Smooth muscle cell (in vitro differentiated cells): ENCODE measurements around the gene TRAF6. TPM values are rescaled to one million over a fixed set of nuclear protein-coding genes. Genes with fewer than 3 reads are reported as not detected.

Experiments used
- DNase-seq: peaks from one replicate; lab custom pipeline; 2025; ENCODE audit not compliant: unreplicated experiment; lab: John Stamatoyannopoulos, UW
- H2AFZ ChIP-seq: fragments of 200-600 bp; sonication (generic); 2 replicates; pipeline ENCODE4 v1.6.0; 2016; ENCODE audit warnings: antibody characterized with exemption, low read depth, mild to moderate bottlenecking
- H3F3A ChIP-seq: fragments of 200-600 bp; sonication (generic); 2 replicates; pipeline ENCODE4 v1.6.0; 2017; ENCODE audit warnings: antibody characterized with exemption, low read depth
- H3K27ac ChIP-seq: fragments of 200-600 bp; sonication (generic); 2 replicates; pipeline ENCODE4 v1.5.1; 2016; ENCODE audit warnings: low read depth, mild to moderate bottlenecking
- H3K27me3 ChIP-seq: fragments of 200-600 bp; sonication (generic); 2 replicates; pipeline ENCODE4 v1.6.1; 2016; ENCODE audit warnings: low read depth, mild to moderate bottlenecking
- H3K36me3 ChIP-seq: fragments of 200-600 bp; sonication (generic); 2 replicates; pipeline ENCODE4 v1.5.1; 2016; ENCODE audit warnings: low read depth
- H3K4me1 ChIP-seq: fragments of 200-600 bp; sonication (generic); 2 replicates; pipeline ENCODE4 v1.5.1; 2016; ENCODE audit warnings: low read depth
- H3K4me2 ChIP-seq: fragments of 200-600 bp; sonication (generic); 2 replicates; pipeline ENCODE4 v1.6.0; 2016; ENCODE audit warnings: mild to moderate bottlenecking
- H3K4me3 ChIP-seq: fragments of 200-600 bp; sonication (generic); 2 replicates; pipeline ENCODE4 v1.5.1; 2016; ENCODE audit warnings: mild to moderate bottlenecking
- H3K79me2 ChIP-seq: fragments of 200-600 bp; sonication (generic); 2 replicates; pipeline ENCODE4 v1.6.0; 2016; ENCODE audit warnings: low read depth, mild to moderate bottlenecking
- H3K9ac ChIP-seq: fragments of 200-600 bp; sonication (generic); 2 replicates; pipeline ENCODE4 v1.6.0; 2016; ENCODE audit warnings: low read depth
- H3K9me3 ChIP-seq: fragments of 200-600 bp; sonication (generic); replicated peaks from 2 replicates; pipeline ENCODE4 v1.5.1; 2016; ENCODE audit warnings: low read depth
- H4K20me1 ChIP-seq: fragments of 200-600 bp; sonication (generic); 2 replicates; pipeline ENCODE4 v1.6.0; 2016; ENCODE audit warnings: low read depth
- CTCF ChIP-seq: fragments of 200-600 bp; sonication (generic); IDR thresholded peaks from 2 replicates; pipeline ENCODE4 v1.5.1; 2017; ENCODE audit warnings: borderline replicate concordance, mild to moderate bottlenecking, antibody characterized with exemption; ENCODE audit not compliant: insufficient read depth, poor library complexity, severe bottlenecking
- WGBS: methylation state at CpG from one replicate; pipeline ENCODE4 v1.1.7; 2016; ENCODE audit warnings: low lambda C conversion rate; 5-methylcytosine and 5-hydroxymethylcytosine counted together
- polyA plus RNA-seq: library from polyadenylated mRNA; unstranded; fragments of >200 nt; fragmentation: Nextera tagmentation; extraction: Ambion mirVana; gene quantifications from 2 replicates; pipeline ENCODE4 v1.2.1, GENCODE V29; 2016
- total RNA-seq: library from RNA; depleted of rRNA; stranded (reverse); fragments of >200 nt; gene quantifications from 2 replicates; pipeline ENCODE4 v1.2.3, GENCODE V29; 2014

TRAF6 gene
- total and polyA plus RNA-seq, 2 experiments from 2014 or later = 9.9 to 18.9 TPM

- no peak for TF ChIP-seq CTCF
- Histone ChIP-seq H2AFZ (no peak overlapping the region), H3F3A (peaks cover 17% of the 10 kb centered on the region)
These were observed 43.1 kb downstream of the TRAF6 start for GRCh38 chr11:36467012-36467411.

DNA sequence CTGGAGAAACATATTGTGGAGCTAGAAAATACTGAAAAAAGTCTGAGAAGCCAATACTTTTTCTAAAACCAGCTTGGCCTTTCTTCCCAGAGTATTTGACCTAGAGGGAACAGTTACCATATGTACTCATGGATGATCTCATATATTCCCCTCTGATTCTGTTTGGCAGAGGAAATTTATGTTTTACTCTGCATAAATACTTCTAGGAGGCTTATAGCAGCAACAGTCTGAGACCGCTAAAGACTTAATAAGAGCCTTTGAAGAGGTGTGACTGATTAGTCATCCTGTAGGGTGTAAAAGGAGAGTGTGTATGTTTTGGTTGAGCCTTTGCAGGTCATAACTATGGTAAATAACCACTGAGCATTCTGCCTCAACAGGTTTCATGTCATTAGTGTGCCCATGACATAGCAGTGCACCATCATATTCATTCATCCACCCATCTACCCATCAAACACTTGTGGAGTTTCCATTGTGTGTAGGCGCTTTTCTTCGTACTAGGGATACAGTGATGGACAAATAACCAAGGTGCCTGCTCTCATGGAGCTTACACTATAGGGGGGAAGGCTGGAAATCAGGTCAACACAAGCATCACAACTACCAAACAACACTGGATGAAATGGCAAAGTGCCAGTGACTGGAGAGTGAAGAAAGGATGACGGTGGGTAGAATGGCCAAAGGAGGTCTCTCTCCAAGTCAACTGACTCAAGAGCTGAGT, 44.5 kb downstream of the TRAF6 start:
- Histone ChIP-seq H3K36me3 (no peaks in the 10 kb centered on the region), H3F3A (peaks cover 17% of the 10 kb centered on the region), H3K9me3 (no peaks in the 10 kb centered on the region), H3K79me2 (no peaks in the 10 kb centered on the region), H3K27ac (peak overlapping the region; percentile 63), H3K9ac (no peak overlapping the region), H2AFZ (no peak overlapping the region), H3K27me3 (no peaks in the 10 kb centered on the region), H3K4me2 (peak overlapping the region; percentile 50), H3K4me1 (peaks cover 26% of the 10 kb centered on the region), H4K20me1 (no peaks in the 10 kb centered on the region), H3K4me3 (no peak overlapping the region)
- no peak for TF ChIP-seq CTCF
- no peak for DNase-seq
- 82% methylated on average over 4 of the region's 4 CpGs for whole genome bisulfite sequencing

More at GRCh38 chr11:36467012-36467411, 43.1 kb downstream of the TRAF6 start:
- H3K4me2 ChIP-seq = no peak overlapping the region
- DNase-seq = no peak
- H3K9ac ChIP-seq = no peak overlapping the region
- H3K79me2 ChIP-seq = no peaks in the 10 kb centered on the region
- 90% methylated on average over 3 of the region's 3 CpGs for WGBS
- H3K27ac ChIP-seq = no peak overlapping the region
- H4K20me1 ChIP-seq = no peaks in the 10 kb centered on the region
- no peaks in the 10 kb centered on the region for H3K9me3 ChIP-seq
- H3K27me3 ChIP-seq = no peaks in the 10 kb centered on the region
- H3K4me1 ChIP-seq = peaks cover 26% of the 10 kb centered on the region
- no peak overlapping the region for H3K4me3 ChIP-seq
- no peaks in the 10 kb centered on the region for H3K36me3 ChIP-seq

DNA sequence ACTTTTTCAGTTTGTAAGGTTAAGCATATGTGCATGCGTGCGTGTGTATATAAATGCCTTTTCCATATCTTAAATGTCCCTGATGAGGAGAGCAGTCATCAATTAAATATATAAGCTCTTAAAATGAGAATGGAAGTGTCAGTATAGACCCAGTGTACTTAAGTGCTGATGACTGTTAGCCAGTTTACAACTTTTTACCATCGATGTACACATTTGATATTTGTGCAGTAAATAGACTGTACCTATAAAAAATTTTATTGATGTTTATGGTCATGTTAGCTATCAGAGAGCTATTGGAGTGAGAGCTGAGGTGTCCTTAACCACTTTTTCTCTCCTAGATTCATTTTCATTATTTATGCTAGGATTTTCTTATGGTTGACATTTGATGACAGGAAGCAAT, 45.4 kb downstream of the TRAF6 start:
- no peaks in the 10 kb centered on the region for H3K79me2 ChIP-seq
- H3K9me3 ChIP-seq = no peaks in the 10 kb centered on the region
- peaks cover 18% of the 10 kb centered on the region for H3K4me1 ChIP-seq
- no peak overlapping the region for H3K4me3 ChIP-seq
- H2AFZ ChIP-seq = no peak overlapping the region
- H3K9ac ChIP-seq = no peak overlapping the region
- H3F3A ChIP-seq = peaks cover 10% of the 10 kb centered on the region
- no peak for DNase-seq
- no peaks in the 10 kb centered on the region for H3K27me3 ChIP-seq
- TF ChIP-seq CTCF = no peak
- peak overlapping the region; percentile 50 for H3K4me2 ChIP-seq
- no peaks in the 10 kb centered on the region for H3K36me3 ChIP-seq
- WGBS = 66% methylated on average over 3 of the region's 3 CpGs
- no peaks in the 10 kb centered on the region for H4K20me1 ChIP-seq
- H3K27ac ChIP-seq = peak overlapping the region; percentile 63

GRCh38 chr11:36463781-36464180, 46.3 kb downstream of the TRAF6 start:
- H3K27ac ChIP-seq = peak overlapping the region; percentile 63
- 39% methylated on average over 3 of the region's 3 CpGs for WGBS
- peak overlapping the region; percentile 50 for H3K4me2 ChIP-seq
- H2AFZ ChIP-seq = no peak overlapping the region
- no peak overlapping the region for H3K4me3 ChIP-seq
- TF ChIP-seq CTCF = no peak
- H3K27me3 ChIP-seq = no peaks in the 10 kb centered on the region
- H3K79me2 ChIP-seq = no peaks in the 10 kb centered on the region
- H3F3A ChIP-seq = peaks cover 4% of the 10 kb centered on the region
- H3K9me3 ChIP-seq = no peaks in the 10 kb centered on the region
- peaks cover 9% of the 10 kb centered on the region for H3K4me1 ChIP-seq
- no peaks in the 10 kb centered on the region for H3K36me3 ChIP-seq
- no peak for DNase-seq
- H3K9ac ChIP-seq = no peak overlapping the region
- H4K20me1 ChIP-seq = no peaks in the 10 kb centered on the region
